Measurements from ENCODE around the gene MAN2A1. TPM values are rescaled to one million over a fixed set of nuclear protein-coding genes. Genes with fewer than 3 reads are reported as not detected.

Gene MAN2A1
- total RNA-seq, 1 donor from 2014 or later: 38.8 TPM

- Mint-ChIP-seq H3K27ac (no peak overlapping the region), H3K9me3 (no peaks in the 10 kb centered on the region), H3K4me1 (ENCODE audit: low read depth) (peaks cover 22% of the 10 kb centered on the region), H3K27me3 (ENCODE audit: insufficient read depth) (peaks cover 13% of the 10 kb centered on the region), H3K4me3 (no peak overlapping the region), H3K36me3 (ENCODE audit: low read depth) (no peaks in the 10 kb centered on the region)
- intact Hi-C loops (cut with micrococcal nuclease): no loop called here
- no peak for DNase-seq (ENCODE audit: low spot score)
Observed at GRCh38 chr5:109659901-109660300, 29.8 kb upstream of the MAN2A1 start.

GRCh38 chr5:109660301-109660700, 29.4 kb upstream of the MAN2A1 start:
- H3K4me1 Mint-ChIP-seq (ENCODE audit: low read depth): peaks cover 21% of the 10 kb centered on the region
- no peak overlapping the region for H3K4me3 Mint-ChIP-seq
- H3K36me3 Mint-ChIP-seq (ENCODE audit: low read depth): no peaks in the 10 kb centered on the region
- H3K27ac Mint-ChIP-seq: no peak overlapping the region
- no peak for DNase-seq (ENCODE audit: low spot score)
- no peaks in the 10 kb centered on the region for H3K9me3 Mint-ChIP-seq
- peaks cover 13% of the 10 kb centered on the region for H3K27me3 Mint-ChIP-seq (ENCODE audit: insufficient read depth)
- intact Hi-C loops (cut with micrococcal nuclease): no loop called here

GRCh38 chr5:109668237-109668636, 21.5 kb upstream of the MAN2A1 start:
- intact Hi-C loops (cut with micrococcal nuclease): no loop called here
- H3K27ac Mint-ChIP-seq: no peak overlapping the region
- peaks cover 12% of the 10 kb centered on the region for H3K27me3 Mint-ChIP-seq (ENCODE audit: insufficient read depth)
- no peak for DNase-seq (ENCODE audit: low spot score)
- H3K36me3 Mint-ChIP-seq (ENCODE audit: low read depth): no peaks in the 10 kb centered on the region
- H3K4me1 Mint-ChIP-seq (ENCODE audit: low read depth): no peaks in the 10 kb centered on the region
- H3K9me3 Mint-ChIP-seq: no peaks in the 10 kb centered on the region
- no peak overlapping the region for H3K4me3 Mint-ChIP-seq

- no peak overlapping the region for H3K27ac Mint-ChIP-seq
- DNase-seq (ENCODE audit: low spot score): no peak
- H3K4me1 Mint-ChIP-seq (ENCODE audit: low read depth): no peaks in the 10 kb centered on the region
- H3K36me3 Mint-ChIP-seq (ENCODE audit: low read depth): no peaks in the 10 kb centered on the region
- peaks cover 11% of the 10 kb centered on the region for H3K27me3 Mint-ChIP-seq (ENCODE audit: insufficient read depth)
- H3K4me3 Mint-ChIP-seq: no peak overlapping the region
- H3K9me3 Mint-ChIP-seq: no peaks in the 10 kb centered on the region
- intact Hi-C loops (cut with micrococcal nuclease): no loop called here
Observed at GRCh38 chr5:109668668-109669422, 20.9 kb upstream of the MAN2A1 start.

GRCh38 chr5:109669991-109670706, 19.6 kb upstream of the MAN2A1 start:
- H3K4me3 Mint-ChIP-seq: no peak overlapping the region
- no peak for DNase-seq (ENCODE audit: low spot score)
- no peaks in the 10 kb centered on the region for H3K4me1 Mint-ChIP-seq (ENCODE audit: low read depth)
- no peak overlapping the region for H3K27ac Mint-ChIP-seq
- H3K9me3 Mint-ChIP-seq: no peaks in the 10 kb centered on the region
- H3K36me3 Mint-ChIP-seq (ENCODE audit: low read depth): no peaks in the 10 kb centered on the region
- intact Hi-C loops (cut with micrococcal nuclease): no loop called here
- peaks cover 12% of the 10 kb centered on the region for H3K27me3 Mint-ChIP-seq (ENCODE audit: insufficient read depth)

GRCh38 chr5:109671136-109671535, 18.6 kb upstream of the MAN2A1 start:
- H3K4me3 Mint-ChIP-seq: no peak overlapping the region
- H3K36me3 Mint-ChIP-seq (ENCODE audit: low read depth): no peaks in the 10 kb centered on the region

GRCh38 chr5:109674596-109674995, 15.1 kb upstream of the MAN2A1 start:
- Mint-ChIP-seq H3K4me3 (no peak overlapping the region), H3K4me1 (ENCODE audit: low read depth) (no peaks in the 10 kb centered on the region), H3K27ac (no peak overlapping the region), H3K27me3 (ENCODE audit: insufficient read depth) (peaks cover 20% of the 10 kb centered on the region), H3K9me3 (no peaks in the 10 kb centered on the region), H3K36me3 (ENCODE audit: low read depth) (no peaks in the 10 kb centered on the region)
- intact Hi-C loops (cut with micrococcal nuclease): no loop called here
- no peak for DNase-seq (ENCODE audit: low spot score)

More at GRCh38 chr5:109671136-109671535, 18.6 kb upstream of the MAN2A1 start:
- H3K27ac Mint-ChIP-seq: no peak overlapping the region
- no peaks in the 10 kb centered on the region for H3K9me3 Mint-ChIP-seq
- intact Hi-C loops (cut with micrococcal nuclease): no loop called here
- no peak for DNase-seq (ENCODE audit: low spot score)
- peaks cover 12% of the 10 kb centered on the region for H3K27me3 Mint-ChIP-seq (ENCODE audit: insufficient read depth)
- H3K4me1 Mint-ChIP-seq (ENCODE audit: low read depth): no peaks in the 10 kb centered on the region

- Mint-ChIP-seq H3K27me3 (ENCODE audit: insufficient read depth) (peaks cover 17% of the 10 kb centered on the region), H3K27ac (no peak overlapping the region), H3K4me1 (ENCODE audit: low read depth) (no peaks in the 10 kb centered on the region), H3K9me3 (no peaks in the 10 kb centered on the region), H3K4me3 (no peak overlapping the region), H3K36me3 (ENCODE audit: low read depth) (no peaks in the 10 kb centered on the region)
- intact Hi-C loops (cut with micrococcal nuclease): no loop called here
- no peak for DNase-seq (ENCODE audit: low spot score)
Observed at GRCh38 chr5:109676920-109677319, 12.8 kb upstream of the MAN2A1 start.

GRCh38 chr5:109678447-109678846, 11.3 kb upstream of the MAN2A1 start:
- H3K9me3 Mint-ChIP-seq: no peaks in the 10 kb centered on the region
- H3K4me1 Mint-ChIP-seq (ENCODE audit: low read depth): no peaks in the 10 kb centered on the region
- H3K36me3 Mint-ChIP-seq (ENCODE audit: low read depth): no peaks in the 10 kb centered on the region
- H3K27ac Mint-ChIP-seq: no peak overlapping the region
- DNase-seq (ENCODE audit: low spot score): no peak
- intact Hi-C loops (cut with micrococcal nuclease): no loop called here
- H3K27me3 Mint-ChIP-seq (ENCODE audit: insufficient read depth): peaks cover 19% of the 10 kb centered on the region
- no peak overlapping the region for H3K4me3 Mint-ChIP-seq

GRCh38 chr5:109681763-109682162, 8.0 kb upstream of the MAN2A1 start:
- H3K9me3 Mint-ChIP-seq: no peaks in the 10 kb centered on the region
- H3K36me3 Mint-ChIP-seq (ENCODE audit: low read depth): no peaks in the 10 kb centered on the region
- H3K4me1 Mint-ChIP-seq (ENCODE audit: low read depth): no peaks in the 10 kb centered on the region
- peaks cover 12% of the 10 kb centered on the region for H3K27me3 Mint-ChIP-seq (ENCODE audit: insufficient read depth)
- no peak for DNase-seq (ENCODE audit: low spot score)
- no peak overlapping the region for H3K4me3 Mint-ChIP-seq
- intact Hi-C loops (cut with micrococcal nuclease): no loop called here
- no peak overlapping the region for H3K27ac Mint-ChIP-seq

- Mint-ChIP-seq H3K27me3 (ENCODE audit: insufficient read depth) (peaks cover 10% of the 10 kb centered on the region), H3K27ac (no peak overlapping the region), H3K4me1 (ENCODE audit: low read depth) (no peaks in the 10 kb centered on the region), H3K4me3 (no peak overlapping the region), H3K36me3 (ENCODE audit: low read depth) (no peaks in the 10 kb centered on the region), H3K9me3 (no peaks in the 10 kb centered on the region)
- intact Hi-C loops (cut with micrococcal nuclease): no loop called here
- DNase-seq (ENCODE audit: low spot score): no peak
Observed at GRCh38 chr5:109682383-109682782, 7.3 kb upstream of the MAN2A1 start.

GRCh38 chr5:109685916-109686315, 3.8 kb upstream of the MAN2A1 start:
- Mint-ChIP-seq H3K4me1 (ENCODE audit: low read depth) (peaks cover 14% of the 10 kb centered on the region), H3K4me3 (no peak overlapping the region), H3K27me3 (ENCODE audit: insufficient read depth) (peaks cover 5% of the 10 kb centered on the region), H3K36me3 (ENCODE audit: low read depth) (no peaks in the 10 kb centered on the region), H3K27ac (no peak overlapping the region), H3K9me3 (peaks cover 12% of the 10 kb centered on the region)
- intact Hi-C loops (cut with micrococcal nuclease): loop anchor here (5.0 kb wide), 4 partner anchors 101 to 1546 kb away; no protein-coding TSS in a partner anchor
- DNase-seq (ENCODE audit: low spot score): no peak

- Mint-ChIP-seq H3K4me1 (ENCODE audit: low read depth) (peaks cover 41% of the 10 kb centered on the region), H3K27ac (peak overlapping the region; percentile 93), H3K9me3 (peaks cover 12% of the 10 kb centered on the region), H3K27me3 (ENCODE audit: insufficient read depth) (no peaks in the 10 kb centered on the region), H3K4me3 (peak overlapping the region; percentile 98), H3K36me3 (ENCODE audit: low read depth) (no peaks in the 10 kb centered on the region)
- no peak for DNase-seq (ENCODE audit: low spot score)
- intact Hi-C loops (cut with micrococcal nuclease): loop anchor here (2.0 to 5.0 kb wide), 7 partner anchors 99 to 1544 kb away; no protein-coding TSS in a partner anchor
Observed at GRCh38 chr5:109688630-109688969, 1.1 kb upstream of the MAN2A1 start.
